ENCODE data around the gene KDM8. TPM values are rescaled to one million over a fixed set of nuclear protein-coding genes. Genes with fewer than 3 reads are reported as not detected.

The KDM8 gene
- total and polyA plus RNA-seq, 9 of the 15 experiments (the other 6 are each of a cell fraction or from before 2014, with no cell fraction given), result 0.61 to 9.1 (median 5.4) TPM

DNA sequence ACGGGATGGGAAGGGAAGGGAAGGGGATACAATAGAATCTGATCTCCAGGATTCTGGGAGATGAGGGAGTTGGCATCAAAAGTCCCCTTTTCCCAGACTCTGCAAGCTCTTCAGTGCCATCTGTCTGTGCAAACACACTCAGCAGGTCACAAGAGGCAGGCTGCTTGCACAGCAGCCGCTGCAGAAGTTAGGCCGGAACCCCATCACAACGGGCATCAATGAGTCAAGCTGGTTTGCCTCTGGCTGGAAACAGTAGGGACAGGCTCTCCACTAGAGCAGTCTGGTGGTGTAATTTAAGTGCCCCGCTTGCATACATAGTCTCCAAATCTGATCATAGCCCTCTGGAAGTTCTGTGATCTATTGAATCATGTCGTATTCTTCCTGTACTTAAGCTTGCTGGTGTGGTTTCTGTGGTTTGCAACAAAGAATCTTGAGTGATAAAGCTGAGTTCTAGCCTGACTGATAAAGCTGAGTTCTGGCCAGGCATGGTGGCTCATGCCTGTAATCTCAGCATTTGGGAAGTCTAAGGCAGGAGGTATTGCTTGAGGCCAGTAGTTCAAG is 33.7 kb upstream of the KDM8 start:
- BruUV-seq (replicated peaks), result no TSS peak
- Histone ChIP-seq H2AFZ (ENCODE audit: low read depth, low read length) (no peak overlapping the region), H4K20me1 (replicated peaks; ENCODE audit: control insufficient read depth, insufficient read depth, low read length) (peaks cover 3% of the 10 kb centered on the region; the same call in 1 of the 2 replicates), H3K36me3 (ENCODE audit: control insufficient read depth, insufficient read depth, low read length) (no peaks in the 10 kb centered on the region), H3K4me2 (ENCODE audit: insufficient read depth, low read length) (no peak overlapping the region), H3K79me2 (ENCODE audit: control insufficient read depth, insufficient read depth, low read length) (no peaks in the 10 kb centered on the region), H3K27ac (ENCODE audit: extremely low read depth, low read depth, low read length) (no peak overlapping the region), H3K27me3 (ENCODE audit: control insufficient read depth in 2 of 2, insufficient read depth in 2 of 2, low read length in 2 of 2) (peaks cover 2 to 29% of the 10 kb centered on the region in 2 experiments; a peak in 4 of 5 replicates), H3K9ac (ENCODE audit: insufficient read depth in 1 of 2, low read depth in 2 of 2, low read length in 2 of 2) (no peak overlapping the region), H3K9me1 (ENCODE audit: control insufficient read depth, insufficient read depth, low read length) (no peaks in the 10 kb centered on the region), H3K4me3 (no peak overlapping the region), H3K9me3 (replicated peaks; ENCODE audit: control insufficient read depth, insufficient read depth, low read depth, low read length) (no peaks in the 10 kb centered on the region), H3K4me1 (replicated peaks in 1 of 2; ENCODE audit: control insufficient read depth in 2 of 2, insufficient read depth in 2 of 2, low read length in 2 of 2) (no peaks in the 10 kb centered on the region; a peak in 1 of 5 replicates)
- ChIA-PET CTCF (ENCODE audit: low intra/inter-chr PET ratio) (no interaction called here), POLR2A (interaction anchor here (0.8 kb wide), 1 partner anchor 11 kb away, joined by 3 read pairs; no protein-coding TSS in a partner anchor)
- WGBS (ENCODE audit: insufficient coverage, low coverage, missing lambda C conversion rate), result 0% methylated on average over 5 of the region's 6 CpGs
- in situ Hi-C loops (cut with MboI) (loop anchor here (10.0 kb wide), 1 partner anchor 285 kb away; no protein-coding TSS in a partner anchor), intact Hi-C loops (cut with micrococcal nuclease) (loop anchor here (10.0 kb wide), 1 partner anchor 115 kb away; no protein-coding TSS in a partner anchor)
- no peak for ATAC-seq
- no peak for FAIRE-seq
- DNase-seq (ENCODE audit: extremely low read depth in 1 of 4, low spot score in 3 of 4), result no peak
- TF ChIP-seq IRF2 (CRISPR knock-in tag; IDR thresholded peaks at IDR 0.05) (no peak), CBFA2T3 (IDR thresholded peaks at IDR 0.05) (peak; percentile 28; the same call in 1 of the 2 replicates), ESRRA (IDR thresholded peaks at IDR 0.05; ENCODE audit: borderline replicate concordance, low read depth) (peak; percentile 79; the same call in 1 of the 2 replicates), SOX6 (IDR thresholded peaks at IDR 0.05) (peak; percentile 13; the same call in 1 of the 2 replicates), TEAD4 (IDR thresholded peaks at IDR 0.05; ENCODE audit: low read length) (peak; percentile 53; the same call in 1 of the 2 replicates), TEAD4 (CRISPR knock-in tag; IDR thresholded peaks at IDR 0.05; ENCODE audit: borderline replicate concordance) (no peak), EP300 (IDR thresholded peaks at IDR 0.05; ENCODE audit: low read length) (no peak), POLR2AphosphoS2 (IDR thresholded peaks at IDR 0.05; ENCODE audit: low read length) (no peak), SMARCC2 (IDR thresholded peaks at IDR 0.05; ENCODE audit: low read depth) (no peak), MAFF (IDR thresholded peaks at IDR 0.05; ENCODE audit: low read length) (no peak), RCOR1 (IDR thresholded peaks at IDR 0.05; ENCODE audit: borderline replicate concordance in 1 of 2, low read depth in 2 of 2, low read length in 2 of 2) (peak in 1 of 2 experiments; percentile 92; a peak in 2 of 4 replicates), HDAC1 (IDR thresholded peaks at IDR 0.05) (0 out of 4 replicates have a peak, but pooled peaks of 1 of the 2 experiments have one; percentile 34), HDAC2 (IDR thresholded peaks at IDR 0.05) (0 out of 2 replicates have a peak, but pooled peaks have one; percentile 35), SIRT6 (IDR thresholded peaks at IDR 0.05; ENCODE audit: low read depth, low read length) (no peak)
- TF ChIP-seq, protein P1, sequence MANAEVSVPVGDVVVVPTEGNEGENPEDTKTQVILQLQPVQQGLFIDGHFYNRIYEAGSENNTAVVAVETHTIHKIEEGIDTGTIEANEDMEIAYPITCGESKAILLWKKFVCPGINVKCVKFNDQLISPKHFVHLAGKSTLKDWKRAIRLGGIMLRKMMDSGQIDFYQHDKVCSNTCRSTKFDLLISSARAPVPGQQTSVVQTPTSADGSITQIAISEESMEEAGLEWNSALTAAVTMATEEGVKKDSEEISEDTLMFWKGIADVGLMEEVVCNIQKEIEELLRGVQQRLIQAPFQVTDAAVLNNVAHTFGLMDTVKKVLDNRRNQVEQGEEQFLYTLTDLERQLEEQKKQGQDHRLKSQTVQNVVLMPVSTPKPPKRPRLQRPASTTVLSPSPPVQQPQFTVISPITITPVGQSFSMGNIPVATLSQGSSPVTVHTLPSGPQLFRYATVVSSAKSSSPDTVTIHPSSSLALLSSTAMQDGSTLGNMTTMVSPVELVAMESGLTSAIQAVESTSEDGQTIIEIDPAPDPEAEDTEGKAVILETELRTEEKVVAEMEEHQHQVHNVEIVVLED (CRISPR knock-in tag; IDR thresholded peaks at IDR 0.05), result no peak
- TF ChIP-seq, protein P2, sequence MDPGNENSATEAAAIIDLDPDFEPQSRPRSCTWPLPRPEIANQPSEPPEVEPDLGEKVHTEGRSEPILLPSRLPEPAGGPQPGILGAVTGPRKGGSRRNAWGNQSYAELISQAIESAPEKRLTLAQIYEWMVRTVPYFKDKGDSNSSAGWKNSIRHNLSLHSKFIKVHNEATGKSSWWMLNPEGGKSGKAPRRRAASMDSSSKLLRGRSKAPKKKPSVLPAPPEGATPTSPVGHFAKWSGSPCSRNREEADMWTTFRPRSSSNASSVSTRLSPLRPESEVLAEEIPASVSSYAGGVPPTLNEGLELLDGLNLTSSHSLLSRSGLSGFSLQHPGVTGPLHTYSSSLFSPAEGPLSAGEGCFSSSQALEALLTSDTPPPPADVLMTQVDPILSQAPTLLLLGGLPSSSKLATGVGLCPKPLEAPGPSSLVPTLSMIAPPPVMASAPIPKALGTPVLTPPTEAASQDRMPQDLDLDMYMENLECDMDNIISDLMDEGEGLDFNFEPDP (CRISPR knock-in tag; IDR thresholded peaks at IDR 0.05), result no peak
- TF ChIP-seq, protein P3, sequence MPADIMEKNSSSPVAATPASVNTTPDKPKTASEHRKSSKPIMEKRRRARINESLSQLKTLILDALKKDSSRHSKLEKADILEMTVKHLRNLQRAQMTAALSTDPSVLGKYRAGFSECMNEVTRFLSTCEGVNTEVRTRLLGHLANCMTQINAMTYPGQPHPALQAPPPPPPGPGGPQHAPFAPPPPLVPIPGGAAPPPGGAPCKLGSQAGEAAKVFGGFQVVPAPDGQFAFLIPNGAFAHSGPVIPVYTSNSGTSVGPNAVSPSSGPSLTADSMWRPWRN (IDR thresholded peaks at IDR 0.05; ENCODE audit: low read depth), result 0 out of 2 replicates have a peak, but pooled peaks have one; percentile 69
- TF ChIP-seq, protein P4, sequence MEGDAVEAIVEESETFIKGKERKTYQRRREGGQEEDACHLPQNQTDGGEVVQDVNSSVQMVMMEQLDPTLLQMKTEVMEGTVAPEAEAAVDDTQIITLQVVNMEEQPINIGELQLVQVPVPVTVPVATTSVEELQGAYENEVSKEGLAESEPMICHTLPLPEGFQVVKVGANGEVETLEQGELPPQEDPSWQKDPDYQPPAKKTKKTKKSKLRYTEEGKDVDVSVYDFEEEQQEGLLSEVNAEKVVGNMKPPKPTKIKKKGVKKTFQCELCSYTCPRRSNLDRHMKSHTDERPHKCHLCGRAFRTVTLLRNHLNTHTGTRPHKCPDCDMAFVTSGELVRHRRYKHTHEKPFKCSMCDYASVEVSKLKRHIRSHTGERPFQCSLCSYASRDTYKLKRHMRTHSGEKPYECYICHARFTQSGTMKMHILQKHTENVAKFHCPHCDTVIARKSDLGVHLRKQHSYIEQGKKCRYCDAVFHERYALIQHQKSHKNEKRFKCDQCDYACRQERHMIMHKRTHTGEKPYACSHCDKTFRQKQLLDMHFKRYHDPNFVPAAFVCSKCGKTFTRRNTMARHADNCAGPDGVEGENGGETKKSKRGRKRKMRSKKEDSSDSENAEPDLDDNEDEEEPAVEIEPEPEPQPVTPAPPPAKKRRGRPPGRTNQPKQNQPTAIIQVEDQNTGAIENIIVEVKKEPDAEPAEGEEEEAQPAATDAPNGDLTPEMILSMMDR (IDR thresholded peaks at IDR 0.05 in 2 of 3, conservative IDR thresholded peaks at IDR 0.05 in 1 of 3; ENCODE audit: insufficient read depth in 2 of 3, low read depth in 1 of 3, low read length in 3 of 3), result 0 out of 6 replicates have a peak, but pooled peaks of 2 of the 3 experiments have one; percentile 17 to 18

Measured in K562 (cell line).